Lower leg skin (tissue), 3 donors: ENCODE measurements around the gene IZUMO1.

Source experiments
- POLR2A ChIP-seq, 2 donors: fragments of 450-650 bp; IDR thresholded peaks; one replicate each; pipeline ENCODE4 v1.6.1; 2016 to 2017; ENCODE audit warnings: antibody characterized with exemption in 2 of 2, mild to moderate bottlenecking in 1 of 2, moderate library complexity in 1 of 2
- TF ChIP-seq, protein P1 (sequence below), 3 donors: fragments of 450-650 bp; IDR thresholded peaks; one replicate each; pipeline ENCODE4 v1.5.1; 2016; ENCODE audit warnings: antibody characterized with exemption in 3 of 3, mild to moderate bottlenecking in 3 of 3, moderate library complexity in 2 of 3

- TF ChIP-seq, protein P1, sequence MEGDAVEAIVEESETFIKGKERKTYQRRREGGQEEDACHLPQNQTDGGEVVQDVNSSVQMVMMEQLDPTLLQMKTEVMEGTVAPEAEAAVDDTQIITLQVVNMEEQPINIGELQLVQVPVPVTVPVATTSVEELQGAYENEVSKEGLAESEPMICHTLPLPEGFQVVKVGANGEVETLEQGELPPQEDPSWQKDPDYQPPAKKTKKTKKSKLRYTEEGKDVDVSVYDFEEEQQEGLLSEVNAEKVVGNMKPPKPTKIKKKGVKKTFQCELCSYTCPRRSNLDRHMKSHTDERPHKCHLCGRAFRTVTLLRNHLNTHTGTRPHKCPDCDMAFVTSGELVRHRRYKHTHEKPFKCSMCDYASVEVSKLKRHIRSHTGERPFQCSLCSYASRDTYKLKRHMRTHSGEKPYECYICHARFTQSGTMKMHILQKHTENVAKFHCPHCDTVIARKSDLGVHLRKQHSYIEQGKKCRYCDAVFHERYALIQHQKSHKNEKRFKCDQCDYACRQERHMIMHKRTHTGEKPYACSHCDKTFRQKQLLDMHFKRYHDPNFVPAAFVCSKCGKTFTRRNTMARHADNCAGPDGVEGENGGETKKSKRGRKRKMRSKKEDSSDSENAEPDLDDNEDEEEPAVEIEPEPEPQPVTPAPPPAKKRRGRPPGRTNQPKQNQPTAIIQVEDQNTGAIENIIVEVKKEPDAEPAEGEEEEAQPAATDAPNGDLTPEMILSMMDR (IDR thresholded peaks at IDR 0.05): no peak
- no peak for TF ChIP-seq POLR2A (IDR thresholded peaks at IDR 0.05)
These were observed 21.6 kb downstream of the IZUMO1 start for GRCh38 chr19:48724796-48725753.
